Epithelial cell of prostate (primary cell): Measurements from ENCODE around the gene KCNMA1.

Experiments used
- DNase-seq: peaks from one replicate; pipeline ENCODE4 v3.0.0-alpha.2; 2011; ENCODE audit warnings: low read depth, low spot score
- H3K27ac ChIP-seq: fragments of 450-650 bp; 2 replicates; pipeline ENCODE4 v1.5.1; 2017; ENCODE audit warnings: mild to moderate bottlenecking

Gene KCNMA1

DNA sequence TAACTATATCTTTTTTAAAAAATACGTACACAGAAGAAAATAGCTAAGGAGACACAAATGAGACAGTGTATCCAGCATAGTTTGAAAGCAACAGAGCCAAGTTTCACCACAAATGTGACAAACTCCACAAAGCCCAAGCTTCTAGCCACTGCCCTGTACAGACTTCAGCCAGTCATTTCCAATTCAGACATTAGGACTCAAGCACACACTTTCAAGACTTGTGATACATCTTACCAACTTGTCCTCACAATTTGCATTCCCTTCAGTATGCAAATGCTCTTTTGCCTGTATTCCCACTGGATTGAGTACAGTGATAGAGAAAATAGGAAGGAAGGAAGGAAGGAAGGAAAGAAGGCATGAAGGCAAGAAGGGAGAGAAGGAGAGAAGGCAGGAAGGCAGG lies 510.4 kb downstream of the KCNMA1 start:
- no peak overlapping the region for H3K27ac ChIP-seq
- DNase-seq, result no peak

DNA sequence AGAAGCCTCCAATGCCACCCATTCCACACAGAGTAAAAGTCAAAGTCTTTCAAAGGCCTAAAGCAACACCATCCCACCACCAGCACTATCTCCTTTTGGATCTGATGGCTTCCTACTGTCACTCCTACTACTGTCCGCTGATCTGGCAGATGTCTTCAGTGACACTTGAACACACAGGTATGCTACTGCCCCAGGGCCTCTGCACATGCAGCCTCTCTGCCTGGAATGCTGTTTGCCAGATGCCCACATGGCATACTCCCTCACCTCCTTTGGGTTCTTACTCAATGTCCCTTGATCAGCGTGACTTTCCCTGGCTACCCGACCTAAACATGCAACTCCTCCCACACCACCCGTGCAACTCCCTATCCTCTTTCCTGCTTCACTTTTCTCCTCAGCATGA lies 512.4 kb downstream of the KCNMA1 start:
- DNase-seq, result no peak

DNA sequence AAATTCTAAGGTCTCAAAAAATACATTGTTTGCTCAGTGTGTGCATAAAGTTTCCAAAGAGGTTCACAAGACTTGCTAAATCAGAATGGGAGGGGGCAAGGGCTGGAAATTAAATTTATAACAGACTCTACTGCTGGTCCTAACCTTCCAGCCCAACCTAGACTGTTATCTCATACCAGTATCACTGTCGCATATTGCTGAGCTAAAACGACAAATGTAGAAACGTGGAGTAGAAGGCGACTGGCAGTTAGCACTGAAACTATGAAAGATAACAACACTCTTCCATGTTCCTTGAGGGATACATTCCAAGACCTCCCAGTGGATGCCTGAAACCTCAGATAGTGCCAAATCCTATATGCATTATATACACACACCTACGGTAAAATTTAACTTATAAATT lies 514.3 kb downstream of the KCNMA1 start:
- no peak overlapping the region for H3K27ac ChIP-seq
- DNase-seq, result no peak

More for the DNA sequence above, 512.4 kb downstream of the KCNMA1 start:
- H3K27ac ChIP-seq, result no peak overlapping the region

DNA sequence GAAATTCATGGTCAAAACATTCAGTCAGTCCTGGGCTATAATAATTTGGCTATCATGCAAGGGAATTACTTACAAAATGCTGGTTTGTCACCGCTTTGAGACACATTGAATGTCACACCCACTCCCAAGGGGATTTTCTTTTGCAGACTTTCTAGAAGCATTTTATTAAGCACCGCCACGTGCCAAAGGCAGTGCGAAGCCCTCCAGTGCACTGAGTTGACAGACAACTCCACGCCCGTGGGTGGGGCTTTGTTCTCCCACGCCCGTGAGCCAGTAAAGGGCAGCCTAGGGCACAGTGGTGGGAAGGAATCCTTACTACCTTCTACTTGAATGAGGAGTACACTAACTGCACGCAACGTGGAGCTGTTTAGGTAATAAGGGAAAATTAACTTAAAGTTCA lies 515.8 kb downstream of the KCNMA1 start:
- DNase-seq, result no peak
- no peak overlapping the region for H3K27ac ChIP-seq

DNA sequence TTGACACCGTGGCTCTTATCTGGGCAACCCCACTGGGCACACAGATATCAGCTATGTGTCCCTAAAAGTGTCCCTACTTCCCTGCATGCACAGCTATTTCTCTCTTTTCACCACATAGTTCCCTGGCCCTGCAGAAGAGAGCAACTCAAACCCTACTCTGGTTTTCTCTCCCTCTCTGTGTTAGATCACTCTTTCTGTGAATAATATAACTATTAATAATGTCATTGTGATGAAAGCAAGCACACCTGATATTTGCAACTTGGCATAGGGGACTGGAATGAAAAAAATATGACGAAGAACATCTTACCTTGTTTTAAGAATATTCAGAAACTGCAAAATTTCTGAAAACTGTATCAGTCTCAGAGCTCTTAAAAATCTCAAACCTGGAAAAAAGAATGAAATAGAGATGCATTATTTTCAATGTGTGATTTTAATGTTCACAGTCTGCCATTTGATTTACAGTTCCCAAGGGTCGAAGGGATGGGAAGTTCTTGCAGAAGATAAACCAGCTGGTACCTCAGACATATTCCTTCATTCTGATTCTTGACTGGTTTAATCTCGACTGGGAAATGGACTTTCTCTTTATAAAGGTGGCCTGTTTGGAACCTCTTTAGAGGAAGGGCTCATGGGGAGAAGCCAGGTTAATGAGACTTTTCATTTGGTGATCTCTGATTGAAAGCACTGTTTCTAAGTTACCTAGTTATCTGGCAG lies 516.8 kb downstream of the KCNMA1 start:
- H3K27ac ChIP-seq, result no peak overlapping the region
- no peak for DNase-seq

DNA sequence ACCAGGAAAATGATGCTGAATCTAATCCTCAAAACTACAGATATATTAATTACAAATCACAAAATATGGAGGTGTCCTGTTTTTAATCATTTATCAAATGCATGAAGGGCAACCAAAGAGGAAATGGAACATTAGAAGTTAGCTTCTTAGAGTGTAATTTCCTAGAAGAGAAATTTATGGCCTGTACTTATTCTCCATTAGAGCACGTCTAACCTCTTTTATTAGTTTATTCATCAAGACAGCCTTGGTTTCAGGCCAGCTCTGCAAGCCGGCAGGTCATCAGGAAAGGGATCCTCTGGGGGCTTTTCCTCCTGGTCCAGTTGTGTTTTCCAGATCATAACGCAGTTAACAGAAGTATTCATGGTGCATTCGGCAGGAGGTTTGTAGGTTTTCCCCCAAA lies 517.6 kb downstream of the KCNMA1 start:
- no peak overlapping the region for H3K27ac ChIP-seq
- no peak for DNase-seq

DNA sequence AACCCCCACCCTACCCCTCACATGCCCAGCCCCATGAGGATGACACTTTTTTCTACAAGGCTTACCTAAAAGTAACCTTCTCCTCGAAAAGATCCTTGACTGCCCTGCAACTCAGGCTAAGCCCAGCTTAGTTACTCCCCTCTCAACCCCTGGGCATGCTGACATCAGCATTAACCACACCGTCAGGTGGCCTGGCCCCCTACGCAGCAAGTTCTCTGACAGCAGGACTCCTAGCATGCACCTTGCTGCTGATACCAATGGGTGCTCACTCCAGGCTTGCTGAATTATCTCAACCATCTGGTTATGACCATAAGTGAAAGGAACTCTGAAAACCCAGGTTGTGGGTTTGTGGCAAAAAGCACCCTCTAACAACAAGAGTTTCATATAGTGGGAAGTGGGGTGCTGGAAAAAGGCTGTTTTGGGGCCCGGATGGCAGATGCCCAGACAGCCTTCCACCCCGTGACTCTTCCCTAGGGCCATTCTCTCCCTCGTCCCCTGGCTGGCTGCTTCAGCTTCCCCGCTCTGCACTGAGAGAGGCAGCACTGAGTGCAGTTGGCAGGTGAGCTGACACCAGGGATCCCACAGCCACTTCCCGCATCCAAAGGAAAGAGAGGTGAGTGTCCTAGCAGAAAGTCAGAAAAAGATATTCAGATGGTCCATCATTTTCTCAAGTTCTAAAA lies 518.9 kb downstream of the KCNMA1 start:
- no peak overlapping the region for H3K27ac ChIP-seq
- DNase-seq, result no peak

DNA sequence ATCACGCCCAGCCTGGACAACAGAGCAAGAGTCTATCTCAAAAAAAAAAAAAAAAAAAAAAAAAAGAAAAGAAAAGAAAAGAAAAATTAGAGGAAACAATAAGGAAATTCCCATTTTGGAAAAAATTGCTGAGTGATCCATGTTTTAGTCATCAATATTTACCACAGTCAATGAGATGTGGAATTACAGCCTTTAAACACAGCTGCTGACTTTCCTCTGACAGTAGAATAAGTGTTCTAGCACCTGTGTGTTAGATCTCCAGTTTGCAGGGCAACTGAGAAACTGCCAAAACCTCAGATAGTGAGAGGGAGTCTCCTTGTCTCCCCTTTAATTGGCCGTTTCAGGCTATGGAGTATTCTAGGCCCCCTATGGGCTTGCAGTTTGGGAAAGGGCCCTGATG lies 520.1 kb downstream of the KCNMA1 start:
- H3K27ac ChIP-seq, result no peak overlapping the region
- no peak for DNase-seq

DNA sequence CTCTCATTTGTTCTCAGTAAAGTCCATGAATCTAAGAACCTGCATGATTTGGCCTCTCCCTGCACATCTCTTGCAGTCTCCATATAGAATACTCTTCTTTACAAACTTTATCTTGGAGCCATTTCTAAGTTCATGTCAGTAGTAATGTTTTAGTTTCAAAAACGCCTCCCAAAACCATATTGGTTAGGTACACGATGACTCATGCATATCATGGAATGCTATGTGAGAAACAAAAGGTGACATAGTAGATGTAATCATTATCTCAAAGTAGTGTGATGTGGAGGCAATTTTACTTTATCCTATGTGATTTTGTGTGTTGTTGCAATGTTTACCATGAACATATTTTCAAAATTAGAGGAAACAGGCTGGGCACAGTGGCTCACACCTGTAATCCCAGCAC lies 520.7 kb downstream of the KCNMA1 start:
- no peak for DNase-seq
- no peak overlapping the region for H3K27ac ChIP-seq

DNA sequence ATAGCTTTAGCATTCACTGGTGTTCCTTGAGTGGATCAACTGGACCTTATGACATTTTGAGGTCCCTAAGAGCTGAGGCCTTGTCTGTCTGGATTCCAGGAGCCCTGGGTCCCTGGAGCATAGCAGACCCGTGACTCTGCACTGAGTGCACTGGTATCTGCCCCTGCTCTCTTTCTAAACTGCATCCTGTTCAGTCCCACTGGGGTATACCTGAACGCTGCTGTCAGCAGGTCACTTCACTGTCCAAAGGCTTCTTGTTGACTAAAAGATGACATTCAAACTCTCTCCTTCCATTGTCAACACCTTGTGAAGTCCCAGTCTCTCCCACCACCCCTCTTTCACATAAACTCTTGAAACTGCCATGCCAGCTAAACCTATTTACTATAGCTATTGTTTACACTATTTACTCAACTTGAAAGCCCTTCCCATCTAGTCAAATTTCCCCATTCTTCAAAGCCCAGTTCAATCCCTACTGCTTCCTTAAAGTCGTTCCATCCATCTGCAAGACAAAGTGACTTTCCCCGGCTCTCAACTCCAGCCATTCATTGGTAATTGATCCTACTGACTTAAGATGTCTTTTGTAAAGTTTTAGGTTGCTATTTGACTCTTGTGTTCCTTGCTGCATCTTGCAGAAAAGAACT lies 523.3 kb downstream of the KCNMA1 start:
- no peak overlapping the region for H3K27ac ChIP-seq
- DNase-seq, result no peak

DNA sequence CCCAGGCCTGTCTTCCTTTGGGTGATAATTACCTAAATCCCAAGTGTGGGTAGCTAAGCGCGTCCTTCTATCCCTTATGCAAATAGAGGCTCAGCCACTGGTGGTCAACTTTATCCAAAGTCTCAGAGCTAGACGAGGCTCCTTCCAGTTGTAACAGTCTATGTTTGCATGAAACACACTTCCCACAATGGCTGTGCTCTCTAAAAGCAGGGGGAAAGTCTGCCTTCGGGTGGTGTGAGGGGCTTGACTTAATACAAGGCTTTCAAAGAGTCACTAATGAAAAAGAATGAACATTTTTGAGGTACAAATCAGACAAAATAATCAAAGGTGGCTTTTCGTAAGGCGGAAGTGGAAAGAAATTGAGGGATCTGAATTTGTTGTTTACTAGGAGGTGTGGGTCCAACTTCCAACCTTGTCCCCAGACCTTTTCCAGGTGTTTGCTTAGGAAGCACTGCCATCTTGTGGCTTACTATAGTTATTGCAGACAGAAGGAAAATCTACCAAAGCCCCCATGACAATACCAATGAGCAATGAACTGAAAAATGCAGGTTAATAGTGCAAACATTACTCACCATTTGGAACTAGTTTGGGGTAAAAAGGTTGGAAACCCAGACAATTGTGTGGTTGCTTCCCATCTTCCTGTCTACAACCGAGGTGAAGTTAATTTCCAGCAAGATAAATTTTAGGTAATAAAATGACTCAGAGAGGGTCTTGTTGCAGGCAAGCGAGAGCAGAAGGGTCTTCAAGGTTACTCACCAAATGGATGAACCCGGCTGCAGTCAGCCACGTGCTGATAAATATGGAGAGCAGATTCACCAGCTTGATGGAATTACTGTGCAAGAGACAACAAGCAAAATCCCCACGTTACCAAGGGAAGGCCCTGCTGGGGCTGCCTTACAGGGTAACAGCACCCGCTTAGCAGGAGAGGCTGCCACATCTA lies 525.7 kb downstream of the KCNMA1 start:
- DNase-seq, result no peak
- H3K27ac ChIP-seq, result no peak overlapping the region

DNA sequence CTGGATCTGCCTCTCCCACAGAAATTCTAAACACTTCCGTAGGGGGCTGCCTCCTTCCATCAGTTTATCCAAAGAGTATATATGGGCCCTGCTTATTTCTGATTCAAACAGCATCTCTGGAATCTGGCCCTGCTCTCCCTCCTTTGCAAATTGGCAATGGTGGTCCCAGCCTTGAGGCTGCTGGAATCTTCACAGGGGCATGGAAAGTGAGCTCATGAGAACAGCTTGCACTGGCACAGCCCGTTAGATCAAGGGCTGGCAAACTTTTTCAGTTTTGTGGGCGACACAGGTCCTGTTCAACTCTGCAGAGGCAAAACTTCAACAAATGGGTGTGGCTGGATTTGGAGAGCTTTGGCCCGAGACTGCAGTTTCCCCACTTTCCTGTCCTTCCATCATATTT lies 526.9 kb downstream of the KCNMA1 start:
- no peak for DNase-seq
- H3K27ac ChIP-seq, result no peak overlapping the region

DNA sequence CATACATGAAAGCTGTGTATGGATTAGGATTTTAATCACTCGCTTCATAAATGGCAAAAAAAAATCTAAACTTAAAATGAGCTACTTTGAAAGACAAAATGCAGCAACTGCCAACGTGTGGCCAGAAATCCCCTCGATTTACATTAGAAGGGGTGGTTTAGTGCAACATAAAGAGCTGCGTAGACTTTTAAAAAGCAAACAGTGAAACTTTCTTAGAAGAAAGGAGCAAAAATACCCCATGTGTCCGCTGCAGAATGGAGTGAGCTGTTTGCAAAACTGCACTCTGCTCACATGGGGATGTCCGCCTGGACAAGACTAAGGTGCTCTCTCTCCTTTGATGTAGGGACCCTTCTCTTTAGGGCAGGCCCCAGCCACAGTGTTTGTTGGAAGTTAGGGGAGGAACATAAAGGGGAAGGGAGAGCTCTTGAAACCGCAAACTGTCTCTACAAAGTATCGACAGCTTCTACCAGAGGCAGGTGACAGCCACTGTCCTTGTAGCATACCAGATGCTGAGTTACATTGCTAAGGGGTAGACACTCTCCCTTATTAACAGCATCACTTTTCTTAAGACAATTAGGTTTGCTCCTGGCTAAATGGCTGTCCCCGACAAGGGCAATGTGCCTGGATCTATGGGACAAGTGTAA lies 528.1 kb downstream of the KCNMA1 start:
- no peak for DNase-seq
- no peak overlapping the region for H3K27ac ChIP-seq

DNA sequence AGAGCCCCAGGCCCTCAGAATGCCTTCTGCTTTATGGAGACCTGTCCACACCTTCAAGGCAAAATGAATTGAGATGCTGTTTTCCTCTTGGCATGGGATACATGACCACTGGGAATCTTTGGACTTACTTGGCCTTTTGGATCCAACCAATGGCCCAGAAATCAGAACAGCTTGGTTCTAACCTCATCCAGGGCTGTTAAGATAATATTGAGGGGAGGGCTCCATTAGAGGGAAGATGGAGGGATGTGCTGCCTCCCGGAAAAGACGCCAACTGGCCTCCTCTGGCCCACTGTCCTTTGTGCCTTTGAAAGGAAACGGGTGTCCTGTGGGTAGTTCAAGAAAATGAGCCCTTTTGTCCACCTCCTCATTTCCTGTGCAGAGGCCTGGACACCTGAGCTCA lies 530.9 kb downstream of the KCNMA1 start:
- DNase-seq, result no peak
- no peak overlapping the region for H3K27ac ChIP-seq

DNA sequence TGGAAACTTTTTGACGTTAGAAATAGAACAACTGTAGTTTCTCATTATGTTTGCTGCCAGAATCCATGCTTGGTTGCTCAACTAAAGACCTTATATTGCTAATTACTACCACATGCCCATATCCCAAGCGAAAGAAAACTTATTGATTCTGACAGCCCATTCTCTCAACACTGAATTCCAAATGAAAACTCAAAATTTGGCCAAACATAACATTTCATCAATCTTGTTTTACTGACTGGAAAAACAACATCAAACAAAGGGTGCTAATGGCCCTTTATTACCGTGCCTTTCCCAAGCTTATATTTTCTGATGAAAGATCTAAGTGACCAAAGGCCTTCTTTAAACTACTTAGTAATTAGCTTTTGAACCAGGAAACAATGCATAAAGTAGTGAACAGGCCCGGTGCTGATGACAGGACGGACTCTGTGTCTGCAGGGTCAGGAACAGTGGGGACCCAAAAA lies 531.8 kb downstream of the KCNMA1 start:
- DNase-seq, result no peak
- no peak overlapping the region for H3K27ac ChIP-seq

DNA sequence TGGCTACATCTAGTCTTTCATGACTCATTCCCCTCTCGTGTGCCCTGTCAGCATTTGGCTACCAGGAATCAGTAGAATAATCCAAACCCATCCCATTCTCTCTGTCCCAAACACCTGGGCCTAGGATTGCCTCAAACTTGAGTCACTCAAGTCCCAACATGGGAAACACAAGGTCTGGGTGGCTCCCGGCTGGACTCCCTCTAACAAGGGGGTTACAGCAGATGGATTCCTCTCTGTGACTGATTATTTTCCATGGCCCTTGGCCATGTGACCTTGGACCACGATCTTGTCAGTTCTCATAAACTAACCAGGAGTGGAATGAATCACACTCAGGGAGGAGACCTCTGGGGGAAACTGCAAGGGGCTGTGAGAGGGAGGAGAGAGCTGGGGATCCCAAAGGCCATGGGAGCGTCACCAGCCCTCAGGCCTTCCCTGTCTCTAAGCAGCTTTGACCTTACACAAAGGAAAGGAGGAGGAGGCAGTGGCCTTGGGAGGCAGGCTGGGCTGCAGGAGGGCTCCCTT lies 533.1 kb downstream of the KCNMA1 start:
- H3K27ac ChIP-seq, result no peak overlapping the region
- DNase-seq, result no peak

DNA sequence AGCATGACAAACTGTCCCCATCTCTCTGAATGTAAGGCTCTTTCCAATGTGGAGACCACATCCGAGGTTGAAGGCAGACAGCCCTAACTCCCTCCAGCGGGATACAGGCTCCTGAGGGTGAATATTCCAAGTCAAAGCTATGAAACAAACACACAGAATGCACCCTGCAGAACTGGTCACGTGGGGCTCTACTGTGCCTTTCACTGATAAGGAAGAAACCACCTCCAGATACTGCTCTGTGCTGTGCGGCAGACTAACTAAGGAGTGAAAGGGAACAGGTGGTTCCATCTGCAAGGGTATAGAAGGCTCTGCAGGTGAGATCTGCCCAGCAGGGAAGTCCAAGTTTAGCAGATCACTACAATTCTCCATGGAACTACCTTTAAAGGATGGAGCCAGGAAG lies 534.4 kb downstream of the KCNMA1 start:
- no peak for DNase-seq
- H3K27ac ChIP-seq, result no peak overlapping the region

DNA sequence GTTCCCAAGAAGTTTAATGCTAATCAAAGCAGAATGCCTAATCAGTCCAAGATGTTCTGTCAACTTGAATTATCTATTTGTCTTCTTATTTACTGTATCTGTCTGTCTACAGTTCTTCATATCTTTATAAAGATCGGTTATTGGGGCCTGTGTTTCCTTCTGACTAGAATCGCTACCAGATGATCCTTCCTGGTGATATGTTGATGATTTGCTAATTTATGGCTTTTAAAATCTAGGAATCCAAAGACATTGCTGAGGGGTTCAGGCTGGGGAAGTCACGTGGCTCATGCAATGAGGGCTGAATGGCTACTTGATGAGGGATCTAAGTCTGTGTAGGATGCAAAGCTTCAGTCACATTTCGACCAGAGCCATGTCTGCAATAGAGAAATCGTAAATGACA lies 536.3 kb downstream of the KCNMA1 start:
- H3K27ac ChIP-seq, result no peak overlapping the region
- DNase-seq, result no peak

DNA sequence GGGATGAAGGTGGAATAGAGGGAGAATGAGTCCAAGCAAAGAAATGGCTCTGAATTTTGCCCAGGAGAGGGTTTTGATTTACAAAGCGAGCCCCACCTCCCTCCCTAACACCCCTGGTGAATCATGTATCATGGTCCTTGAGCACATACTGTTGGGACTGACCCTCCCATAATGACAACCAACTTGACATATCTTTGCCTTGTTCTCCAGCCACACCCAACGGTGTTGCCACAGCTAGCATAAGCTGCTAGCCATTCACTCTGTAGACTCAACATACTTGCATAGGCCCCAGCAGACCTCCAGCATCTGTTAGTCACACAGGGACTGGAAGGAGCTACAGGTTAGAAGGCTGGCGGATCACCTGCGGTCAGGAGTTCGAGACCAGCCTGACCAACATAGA lies 538.5 kb downstream of the KCNMA1 start:
- H3K27ac ChIP-seq, result no peak overlapping the region
- no peak for DNase-seq

DNA sequence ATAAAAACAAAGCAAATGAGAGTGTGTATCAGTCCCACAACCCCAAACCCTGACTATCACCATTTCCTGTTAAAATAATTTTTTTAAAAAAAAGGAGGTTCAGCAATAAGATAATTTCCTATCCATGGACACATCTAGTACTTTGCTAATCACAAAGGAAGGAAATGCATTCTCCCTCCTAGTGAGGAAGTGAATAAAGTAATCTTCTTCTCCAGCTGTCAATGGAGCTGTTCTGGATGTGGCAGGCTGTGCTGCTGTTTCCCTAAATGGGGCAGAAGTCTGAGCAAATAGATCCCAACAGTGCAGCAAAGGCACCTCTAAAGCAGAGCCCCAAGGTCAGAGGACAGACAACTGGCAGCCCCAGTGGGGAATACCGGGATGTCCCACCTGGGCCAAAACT lies 540.0 kb downstream of the KCNMA1 start:
- DNase-seq, result no peak
- no peak overlapping the region for H3K27ac ChIP-seq
